Stimulated activated memory B cell treated with anti-CD40 and anti-IgM and Interleukin-4, amounts not matched to agents 10 μg/mL and 1 μg/mL and 100 μg/mL, for 72 hours (primary cell): ENCODE data around the gene ASRGL1.
"Not testable (repeated sequence)": the region's sequence is repeated elsewhere in the genome, so short reads cannot be mapped to it uniquely, and the experiment has no call there.

Experiments used
- ATAC-seq: fragments of 150-1000 bp; cut with Tn5 transposase; 2 replicates; pipeline ENCODE4 v1.10.0; 2021
- H3K27ac Mint-ChIP-seq: one replicate; pipeline ENCODE4 v1.8.0; 2022; ENCODE audit warnings: mild to moderate bottlenecking, mixed read lengths
- H3K27me3 Mint-ChIP-seq: one replicate; pipeline ENCODE4 v1.8.0; 2022; ENCODE audit warnings: mixed read lengths
- H3K36me3 Mint-ChIP-seq: one replicate; pipeline ENCODE4 v1.8.0; 2022; ENCODE audit warnings: mixed read lengths
- H3K4me1 Mint-ChIP-seq: one replicate; pipeline ENCODE4 v1.8.0; 2022; ENCODE audit warnings: mixed read lengths
- H3K4me3 Mint-ChIP-seq: one replicate; pipeline ENCODE4 v1.8.0; 2022; ENCODE audit warnings: mild to moderate bottlenecking, moderate library complexity, mixed read lengths
- H3K9me3 Mint-ChIP-seq: one replicate; pipeline ENCODE4 v1.8.0; 2022; ENCODE audit warnings: mixed read lengths

Gene ASRGL1

DNA sequence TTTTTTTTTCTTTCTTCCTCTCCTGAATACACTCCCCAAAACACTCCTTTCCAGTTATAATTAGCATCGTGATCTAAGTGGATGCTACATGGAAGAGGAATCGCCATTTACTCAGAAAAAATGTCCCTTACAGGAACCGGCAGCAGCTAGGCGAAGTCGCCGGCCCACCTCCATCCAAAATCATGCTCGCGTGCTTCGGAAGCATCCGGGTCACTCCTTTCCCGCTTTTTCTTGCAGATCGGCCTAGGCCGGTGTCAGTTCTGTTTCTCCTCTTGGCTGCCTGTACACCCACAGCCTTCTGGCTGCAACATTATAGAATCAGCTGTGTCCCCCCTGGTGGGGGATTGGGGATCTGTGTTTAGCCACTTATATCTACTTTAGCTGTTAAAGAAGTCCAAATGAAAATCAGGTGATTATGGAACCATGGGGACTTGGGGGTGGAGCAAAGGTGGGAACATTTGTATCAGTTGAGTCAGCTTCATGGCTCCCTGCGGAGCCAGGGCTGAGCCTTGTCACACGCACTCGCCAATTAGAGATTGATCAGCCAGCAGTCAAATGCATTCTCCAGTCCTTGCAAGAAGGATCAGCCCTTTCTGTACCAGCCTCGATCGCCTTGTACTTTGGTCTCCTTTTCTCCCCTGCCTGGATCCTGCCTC, 36.3 kb downstream of the ASRGL1 start:
- Mint-ChIP-seq H3K4me3 (no peak overlapping the region), H3K27me3 (no peaks in the 10 kb centered on the region), H3K36me3 (no peaks in the 10 kb centered on the region), H3K27ac (no peak overlapping the region), H3K4me1 (no peaks in the 10 kb centered on the region), H3K9me3 (no peaks in the 10 kb centered on the region)
- no peak for ATAC-seq

DNA sequence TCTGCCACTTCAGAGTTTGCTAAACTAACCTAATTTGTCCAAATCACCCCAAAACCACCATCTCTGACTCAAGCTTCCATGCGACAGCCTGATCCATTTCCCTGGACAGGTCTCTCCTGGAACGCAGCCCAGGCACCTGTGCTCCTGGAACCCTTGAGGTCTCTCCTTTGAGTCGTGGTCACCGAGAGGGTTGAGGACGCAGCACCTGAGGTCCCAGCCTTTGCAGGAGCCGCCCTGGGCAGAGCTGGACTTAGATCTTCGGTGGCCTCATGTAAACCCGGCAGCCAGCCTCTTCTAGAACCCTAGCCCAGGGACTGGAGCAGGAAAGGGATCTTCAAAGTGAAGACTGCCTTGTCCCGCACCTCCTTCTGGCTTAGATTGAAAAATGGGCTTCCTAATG, 37.6 kb downstream of the ASRGL1 start:
- H3K4me3 Mint-ChIP-seq = no peak overlapping the region
- no peaks in the 10 kb centered on the region for H3K9me3 Mint-ChIP-seq
- no peak for ATAC-seq
- H3K27ac Mint-ChIP-seq = no peak overlapping the region
- H3K27me3 Mint-ChIP-seq = no peaks in the 10 kb centered on the region
- H3K36me3 Mint-ChIP-seq = no peaks in the 10 kb centered on the region
- H3K4me1 Mint-ChIP-seq = no peaks in the 10 kb centered on the region

DNA sequence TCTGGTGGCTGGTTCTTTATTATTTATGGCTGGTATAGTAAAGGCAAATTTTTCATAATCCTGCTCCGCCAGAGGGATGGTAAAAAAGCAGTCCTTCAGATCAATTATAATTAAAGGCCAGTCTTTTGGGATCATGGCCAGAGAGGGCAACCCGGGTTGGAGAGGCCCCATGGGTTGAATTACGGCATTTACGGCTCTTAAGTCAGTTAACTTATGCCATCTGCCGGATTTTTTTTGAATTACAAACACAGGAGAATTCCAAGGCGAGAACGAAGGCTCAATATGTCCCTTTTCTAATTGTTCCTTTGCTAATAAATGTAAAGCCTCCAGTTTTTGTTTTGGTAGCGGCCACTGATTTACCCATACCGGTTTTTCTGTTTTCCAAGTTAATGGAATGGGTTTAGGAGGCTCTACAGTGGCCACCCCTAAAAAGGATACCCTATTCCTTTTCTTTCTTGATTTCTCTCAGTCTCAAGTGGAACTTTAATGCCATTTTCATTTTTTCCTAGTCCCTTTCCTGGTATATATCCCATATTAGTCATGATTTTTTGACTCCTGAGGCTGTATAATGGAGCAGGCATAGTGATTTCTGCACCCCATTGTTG, 41.3 kb downstream of the ASRGL1 start:
- not testable (repeated sequence) for H3K4me3 Mint-ChIP-seq, H3K27ac Mint-ChIP-seq, ATAC-seq, H3K4me1 Mint-ChIP-seq, H3K36me3 Mint-ChIP-seq, H3K27me3 Mint-ChIP-seq, H3K9me3 Mint-ChIP-seq

DNA sequence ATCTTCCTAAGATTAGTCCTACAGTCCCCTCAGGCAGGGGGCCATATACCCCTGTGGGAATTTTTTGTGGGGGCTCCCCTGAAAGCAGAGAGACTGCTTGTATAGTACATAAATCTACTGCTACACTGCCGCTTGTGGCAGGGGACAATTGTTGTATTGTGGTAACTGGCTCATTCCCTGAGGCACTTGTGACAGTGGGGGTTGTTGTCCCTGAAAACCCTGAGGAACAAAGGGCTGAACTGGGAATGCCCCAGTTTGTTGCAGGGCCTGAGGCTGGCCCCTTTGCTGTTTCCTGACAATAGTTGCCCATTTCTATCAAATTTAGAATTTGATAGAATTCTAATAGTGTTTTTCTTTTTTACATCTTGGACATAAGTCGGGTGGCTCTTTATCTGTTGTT, 42.3 kb downstream of the ASRGL1 start:
- not testable (repeated sequence) for H3K4me1 Mint-ChIP-seq, H3K4me3 Mint-ChIP-seq, H3K27me3 Mint-ChIP-seq, H3K9me3 Mint-ChIP-seq, H3K36me3 Mint-ChIP-seq, H3K27ac Mint-ChIP-seq, ATAC-seq

DNA sequence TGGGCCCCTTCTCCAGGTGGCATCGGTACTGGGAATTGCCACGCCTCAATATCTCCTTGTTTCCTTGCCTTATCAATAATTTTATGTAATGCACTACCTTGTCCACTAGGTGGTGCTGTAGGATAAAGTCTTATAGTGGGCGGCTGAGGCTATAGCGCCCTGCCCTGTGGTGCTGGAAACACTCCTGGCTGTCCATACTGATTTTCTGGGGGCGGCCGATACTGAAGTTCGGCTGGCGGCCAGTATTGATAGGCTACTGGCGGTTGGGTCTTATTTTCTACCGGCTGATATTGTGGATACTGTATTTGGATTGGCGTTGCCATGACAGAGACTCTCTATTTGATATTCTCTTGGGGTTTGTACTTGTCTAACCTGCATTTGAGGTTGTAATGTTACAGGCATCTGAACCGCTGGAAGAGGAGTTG, 43.6 kb downstream of the ASRGL1 start:
- peak; percentile 76 for ATAC-seq
- not testable (repeated sequence) for H3K4me3 Mint-ChIP-seq, H3K27ac Mint-ChIP-seq, H3K27me3 Mint-ChIP-seq, H3K36me3 Mint-ChIP-seq, H3K4me1 Mint-ChIP-seq, H3K9me3 Mint-ChIP-seq

DNA sequence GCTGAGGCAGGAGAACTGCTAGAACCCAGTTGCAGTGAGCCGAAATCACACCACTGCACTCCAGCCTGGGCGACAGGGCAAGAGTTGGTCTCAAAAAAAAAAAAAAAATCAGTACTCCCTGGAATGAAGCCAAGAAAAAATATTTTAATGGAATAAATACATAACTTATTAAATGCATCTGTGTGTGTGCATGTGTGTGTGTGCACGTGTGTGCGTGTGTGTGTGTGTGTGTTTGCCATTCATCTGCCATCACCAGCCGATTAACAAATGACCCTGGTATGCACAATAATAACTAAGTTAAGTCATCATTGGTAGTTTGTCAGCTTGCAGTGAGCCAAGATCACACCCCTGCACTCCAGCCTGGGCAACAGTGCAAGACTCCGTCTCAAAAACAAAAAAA, 46.6 kb downstream of the ASRGL1 start:
- H3K4me3 Mint-ChIP-seq = no peak overlapping the region
- peaks cover 8% of the 10 kb centered on the region for H3K4me1 Mint-ChIP-seq
- H3K9me3 Mint-ChIP-seq = no peaks in the 10 kb centered on the region
- H3K27ac Mint-ChIP-seq = no peak overlapping the region
- H3K36me3 Mint-ChIP-seq = no peaks in the 10 kb centered on the region
- no peaks in the 10 kb centered on the region for H3K27me3 Mint-ChIP-seq
- ATAC-seq = no peak

DNA sequence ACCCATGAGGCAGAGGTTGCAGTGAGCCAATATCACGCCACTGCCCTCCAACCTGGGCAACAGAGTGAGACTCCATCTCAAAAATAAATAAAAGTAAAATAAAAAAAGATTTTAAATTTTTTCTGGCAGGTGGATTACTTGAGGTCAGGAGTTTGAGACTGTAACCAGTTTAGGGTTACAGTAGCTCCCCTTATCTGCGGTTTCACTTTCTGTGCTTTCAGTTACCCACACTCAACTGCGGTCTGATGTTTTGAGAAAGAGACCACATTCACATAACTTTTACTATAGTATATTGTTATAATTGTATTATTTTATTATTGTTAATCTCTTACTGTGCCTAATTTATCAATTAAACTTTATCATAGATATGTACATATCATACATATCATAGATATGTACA, 48.8 kb downstream of the ASRGL1 start:
- H3K4me1 Mint-ChIP-seq, H3K9me3 Mint-ChIP-seq, H3K4me3 Mint-ChIP-seq, H3K27me3 Mint-ChIP-seq, H3K27ac Mint-ChIP-seq, H3K36me3 Mint-ChIP-seq, ATAC-seq: not testable (repeated sequence)

DNA sequence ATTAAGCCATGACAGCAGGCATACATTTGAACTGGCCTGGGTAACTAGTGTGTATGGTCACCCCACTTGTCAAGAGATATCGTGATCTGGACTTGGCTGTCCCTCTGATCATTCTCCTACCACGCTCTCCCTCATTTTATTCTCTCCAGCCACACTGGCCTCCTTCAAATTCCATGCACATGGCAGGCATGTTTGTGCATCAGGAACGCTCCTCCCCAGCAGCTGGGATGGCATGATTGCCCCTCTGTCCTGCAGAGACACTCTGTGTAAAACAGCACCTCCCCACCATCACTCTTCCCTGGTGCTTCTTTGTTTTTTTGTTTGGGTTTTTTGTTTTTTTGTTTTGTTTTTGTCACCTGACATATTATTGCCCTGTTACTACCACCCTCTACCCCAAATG, 50.1 kb downstream of the ASRGL1 start:
- H3K27ac Mint-ChIP-seq = no peak overlapping the region
- no peak overlapping the region for H3K4me3 Mint-ChIP-seq
- no peaks in the 10 kb centered on the region for H3K4me1 Mint-ChIP-seq
- no peak for ATAC-seq
- H3K36me3 Mint-ChIP-seq = no peaks in the 10 kb centered on the region
- H3K9me3 Mint-ChIP-seq = no peaks in the 10 kb centered on the region
- no peaks in the 10 kb centered on the region for H3K27me3 Mint-ChIP-seq

DNA sequence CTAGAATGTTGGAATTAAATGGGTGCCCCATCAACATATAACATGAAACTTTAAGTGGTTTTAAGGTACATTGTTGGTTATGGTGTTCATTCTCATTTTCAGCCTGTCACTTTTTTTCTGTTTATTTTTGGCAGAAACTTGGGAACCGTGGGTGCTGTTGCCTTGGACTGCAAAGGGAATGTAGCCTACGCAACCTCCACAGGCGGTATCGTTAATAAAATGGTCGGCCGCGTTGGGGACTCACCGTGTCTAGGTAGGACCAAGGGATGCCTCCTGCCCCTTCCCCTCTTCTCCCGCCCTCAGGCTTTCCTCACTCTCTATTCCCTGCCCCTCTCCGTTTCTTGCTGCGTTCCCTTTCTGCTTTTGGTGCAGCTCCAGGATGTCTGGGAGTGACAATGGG, 51.8 kb downstream of the ASRGL1 start:
- H3K27ac Mint-ChIP-seq = no peak overlapping the region

DNA sequence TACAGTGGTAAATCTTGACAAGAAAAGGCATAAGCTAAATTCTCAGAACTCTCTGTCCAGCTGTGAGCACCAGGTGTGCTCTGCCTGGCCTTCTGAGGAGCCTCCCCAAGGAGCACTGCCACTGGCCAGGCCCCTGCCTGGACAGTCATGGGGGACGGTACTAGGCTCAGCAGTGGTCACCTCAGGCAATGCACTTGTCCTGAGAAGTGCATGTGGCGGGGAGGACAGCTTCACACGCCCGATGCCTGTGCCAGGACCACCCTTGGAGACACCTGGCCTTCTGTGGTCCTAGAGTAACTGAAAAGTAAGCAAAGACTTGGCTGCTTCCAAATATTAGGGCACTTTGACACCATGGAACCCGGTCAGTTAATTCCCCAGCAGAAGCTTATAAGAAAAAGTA, 53.0 kb downstream of the ASRGL1 start:
- H3K4me1 Mint-ChIP-seq = no peaks in the 10 kb centered on the region
- H3K9me3 Mint-ChIP-seq = no peaks in the 10 kb centered on the region
- H3K27ac Mint-ChIP-seq = no peak overlapping the region
- H3K36me3 Mint-ChIP-seq = no peaks in the 10 kb centered on the region
- no peak for ATAC-seq
- no peak overlapping the region for H3K4me3 Mint-ChIP-seq
- H3K27me3 Mint-ChIP-seq = no peaks in the 10 kb centered on the region

More for the DNA sequence above, 51.8 kb downstream of the ASRGL1 start:
- H3K9me3 Mint-ChIP-seq = no peaks in the 10 kb centered on the region
- no peaks in the 10 kb centered on the region for H3K4me1 Mint-ChIP-seq
- no peak for ATAC-seq
- no peaks in the 10 kb centered on the region for H3K27me3 Mint-ChIP-seq
- H3K36me3 Mint-ChIP-seq = no peaks in the 10 kb centered on the region
- H3K4me3 Mint-ChIP-seq = no peak overlapping the region

DNA sequence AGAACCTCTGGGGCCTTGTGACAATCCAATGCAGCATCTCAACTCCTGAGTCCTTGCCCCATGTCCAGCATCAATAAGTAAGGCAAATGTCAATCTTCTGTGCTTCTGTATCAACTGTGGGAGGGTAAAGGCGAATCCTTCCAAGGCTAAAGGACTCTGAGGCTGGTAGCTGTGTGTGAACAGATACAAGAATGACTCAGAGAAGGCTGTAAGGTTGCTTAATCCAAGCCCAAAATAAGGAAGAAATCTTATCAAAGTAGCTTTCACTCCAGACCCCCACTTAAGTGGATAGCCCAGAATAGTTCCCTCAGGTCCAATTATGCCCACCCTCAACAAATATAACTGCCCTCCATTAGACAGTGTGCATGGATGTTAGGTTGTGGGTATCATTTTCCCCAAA, 53.5 kb downstream of the ASRGL1 start:
- Mint-ChIP-seq H3K9me3 (no peaks in the 10 kb centered on the region), H3K27me3 (no peaks in the 10 kb centered on the region), H3K27ac (no peak overlapping the region), H3K4me1 (no peaks in the 10 kb centered on the region), H3K36me3 (no peaks in the 10 kb centered on the region), H3K4me3 (no peak overlapping the region)
- ATAC-seq = no peak

DNA sequence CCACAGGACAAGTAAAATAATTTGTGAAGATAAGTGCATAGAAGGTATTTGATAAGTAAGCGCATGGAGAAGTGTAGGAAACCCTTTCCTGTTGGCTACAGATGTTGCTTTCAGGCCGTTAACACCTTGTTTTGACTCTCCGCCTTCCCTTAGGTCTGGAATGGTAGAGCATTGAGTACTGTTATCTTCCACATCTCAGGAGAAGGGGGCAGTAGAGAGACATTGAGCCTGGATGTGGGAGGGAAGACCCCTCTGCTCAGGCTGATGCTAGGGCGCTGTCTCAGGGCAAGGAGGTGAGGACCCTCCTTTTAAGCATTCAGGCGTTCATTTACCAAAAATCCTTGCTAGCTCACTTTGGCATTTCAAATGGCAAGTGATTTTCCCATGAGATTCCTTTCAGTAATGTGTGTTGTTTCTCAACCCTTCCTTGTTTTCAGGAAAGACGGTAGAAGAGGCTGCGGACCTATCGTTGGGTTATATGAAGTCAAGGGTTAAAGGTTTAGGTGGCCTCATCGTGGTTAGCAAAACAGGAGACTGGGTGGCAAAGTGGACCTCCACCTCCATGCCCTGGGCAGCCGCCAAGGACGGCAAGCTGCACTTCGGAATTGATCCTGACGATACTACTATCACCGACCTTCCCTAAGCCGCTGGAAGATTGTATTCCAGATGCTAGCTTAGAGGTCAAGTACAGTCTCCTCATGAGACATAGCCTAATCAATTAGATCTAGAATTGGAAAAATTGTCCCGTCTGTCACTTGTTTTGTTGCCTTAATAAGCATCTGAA, 54.6 kb downstream of the ASRGL1 start:
- Mint-ChIP-seq H3K4me3 (no peak overlapping the region), H3K27ac (no peak overlapping the region)

DNA sequence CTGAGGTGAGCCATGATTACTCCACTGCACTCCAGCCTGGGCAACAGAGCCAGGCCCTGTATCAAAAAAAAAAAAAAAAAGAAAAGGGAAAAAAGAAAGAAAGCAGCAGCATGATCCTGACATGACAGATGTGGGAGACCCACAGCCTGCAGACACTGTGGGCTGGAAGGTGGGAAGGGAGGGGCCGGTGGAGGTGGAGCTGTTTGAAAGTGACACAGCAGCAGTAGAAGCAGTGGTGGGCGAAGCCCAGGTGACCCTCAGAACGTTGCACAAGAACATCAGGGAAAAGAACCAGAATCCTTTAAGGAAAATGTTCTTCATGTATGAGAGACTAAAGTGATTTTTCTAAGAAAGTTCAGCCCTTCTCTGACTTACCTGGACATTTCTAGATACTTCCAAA, 55.3 kb downstream of the ASRGL1 start:
- Mint-ChIP-seq H3K27ac (no peak overlapping the region), H3K4me1 (no peaks in the 10 kb centered on the region), H3K9me3 (no peaks in the 10 kb centered on the region), H3K27me3 (no peaks in the 10 kb centered on the region), H3K4me3 (no peak overlapping the region), H3K36me3 (no peaks in the 10 kb centered on the region)
- no peak for ATAC-seq

More for the DNA sequence above, 54.6 kb downstream of the ASRGL1 start:
- Mint-ChIP-seq H3K4me1 (no peaks in the 10 kb centered on the region), H3K27me3 (no peaks in the 10 kb centered on the region), H3K9me3 (no peaks in the 10 kb centered on the region), H3K36me3 (no peaks in the 10 kb centered on the region)
- ATAC-seq = no peak

DNA sequence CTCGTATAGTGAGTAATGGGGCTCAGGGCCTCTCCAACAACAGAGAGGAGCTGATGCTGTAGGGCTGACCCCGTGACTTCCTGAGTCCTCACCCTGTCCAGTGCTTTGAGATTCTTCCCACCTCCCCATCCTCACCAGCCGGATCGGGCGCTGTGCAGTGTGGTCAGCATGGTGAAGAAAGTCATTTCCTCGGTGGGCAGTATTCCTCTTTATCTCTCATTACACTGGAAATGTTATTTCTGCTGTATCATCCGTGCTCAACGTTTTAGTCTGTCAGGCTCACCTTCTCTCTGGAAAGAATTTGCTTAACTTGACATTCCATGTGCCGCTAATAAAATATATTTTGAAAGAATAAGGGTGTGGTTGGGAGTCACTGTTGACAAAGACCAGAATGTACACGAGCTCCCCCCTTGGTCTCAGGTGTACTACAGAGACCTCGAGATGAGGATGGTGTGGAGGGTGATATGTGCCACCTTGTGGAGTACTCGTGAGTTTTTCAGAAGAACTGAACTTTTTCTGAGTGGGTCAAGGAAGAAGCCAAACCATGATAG, 55.9 kb downstream of the ASRGL1 start:
- Mint-ChIP-seq H3K4me1 (no peaks in the 10 kb centered on the region), H3K4me3 (no peak overlapping the region), H3K27ac (no peak overlapping the region), H3K36me3 (no peaks in the 10 kb centered on the region), H3K9me3 (no peaks in the 10 kb centered on the region), H3K27me3 (peaks cover 3% of the 10 kb centered on the region)
- peak; percentile 58 for ATAC-seq

DNA sequence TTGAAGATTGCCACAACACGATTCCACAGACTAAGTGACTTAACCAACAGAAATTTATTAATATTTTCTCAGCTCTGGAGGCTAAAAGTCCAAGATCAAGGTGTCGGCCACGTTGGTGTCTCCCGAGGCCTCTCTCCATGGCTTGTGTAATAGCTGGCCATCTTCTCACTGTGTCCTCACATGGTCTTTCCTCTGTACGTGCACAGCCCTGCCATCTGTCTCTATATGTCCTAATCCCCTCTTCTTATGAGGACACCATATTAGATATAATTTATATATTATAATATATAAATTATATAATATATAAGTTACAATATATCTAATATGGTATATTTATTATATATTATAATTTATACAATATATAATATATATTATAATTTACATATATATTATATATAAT, 56.5 kb downstream of the ASRGL1 start:
- no peaks in the 10 kb centered on the region for H3K4me1 Mint-ChIP-seq
- H3K27me3 Mint-ChIP-seq = peaks cover 9% of the 10 kb centered on the region
- H3K9me3 Mint-ChIP-seq = no peaks in the 10 kb centered on the region
- ATAC-seq = no peak
- H3K36me3 Mint-ChIP-seq = no peaks in the 10 kb centered on the region
- no peak overlapping the region for H3K4me3 Mint-ChIP-seq
- no peak overlapping the region for H3K27ac Mint-ChIP-seq
